Tibial artery (tissue), 4 donors: ENCODE results near the gene GALNT9.
"Not testable (repeated sequence)": the region's sequence is repeated elsewhere in the genome, so short reads cannot be mapped to it uniquely, and the experiment has no call there.

ENCODE experiments used
- DNase-seq, 2 donors: peaks; one replicate each; pipeline ENCODE4 v3.0.0-alpha.2; 2019
- H3K27ac ChIP-seq, 2 donors: fragments of 200-600 bp; sonication (generic) in 1 of 2; 1 replicate in 1 of 2; 2 replicates in 1 of 2; pipeline ENCODE4 v1.5.1; 2018 to 2019; ENCODE audit warnings: mild to moderate bottlenecking in 1 of 2
- H3K27me3 ChIP-seq, 2 donors: fragments of 200-600 bp; sonication (generic) in 1 of 2; one replicate each; pipeline versions ENCODE4 v1.5.1 to v1.6.0; 2016 to 2019
- H3K36me3 ChIP-seq, 3 donors: fragments of 200-600 bp; sonication (generic) in 2 of 3; one replicate each; pipeline ENCODE4 v1.5.1; 2016 to 2019; ENCODE audit warnings: mild to moderate bottlenecking in 2 of 3
- H3K4me1 ChIP-seq, 4 donors: fragments of 200-600 bp; sonication (generic) in 2 of 4; 1 replicate in 3 of 4; 2 replicates in 1 of 4; pipeline ENCODE4 v1.5.1; 2016 to 2019
- H3K4me3 ChIP-seq, 2 donors: fragments of 200-600 bp; sonication (generic) in 1 of 2; 1 replicate in 1 of 2; 2 replicates in 1 of 2; pipeline ENCODE4 v1.5.1; 2018 to 2019; ENCODE audit warnings: mild to moderate bottlenecking in 2 of 2
- H3K9me3 ChIP-seq, 3 donors: fragments of 200-600 bp; sonication (generic) in 1 of 3; one replicate each; pipeline ENCODE4 v1.5.1; 2016 to 2019
- intact Hi-C: fragments of 100-400 bp; cut with DNase I; formaldehyde crosslinking; loops from one replicate; pipeline ENCODE4 v1.15.0; 2023; ENCODE audit warnings: low total_unique reads
- TF ChIP-seq, protein P1 (sequence below), 2 experiments: fragments of 200-600 bp in 1 of 2; fragments of 450-650 bp in 1 of 2; IDR thresholded peaks; one replicate each; pipeline ENCODE4 v1.5.1; 2017 to 2019; ENCODE audit warnings: antibody characterized with exemption in 2 of 2, mild to moderate bottlenecking in 1 of 2, moderate library complexity in 1 of 2

GALNT9 gene

DNA sequence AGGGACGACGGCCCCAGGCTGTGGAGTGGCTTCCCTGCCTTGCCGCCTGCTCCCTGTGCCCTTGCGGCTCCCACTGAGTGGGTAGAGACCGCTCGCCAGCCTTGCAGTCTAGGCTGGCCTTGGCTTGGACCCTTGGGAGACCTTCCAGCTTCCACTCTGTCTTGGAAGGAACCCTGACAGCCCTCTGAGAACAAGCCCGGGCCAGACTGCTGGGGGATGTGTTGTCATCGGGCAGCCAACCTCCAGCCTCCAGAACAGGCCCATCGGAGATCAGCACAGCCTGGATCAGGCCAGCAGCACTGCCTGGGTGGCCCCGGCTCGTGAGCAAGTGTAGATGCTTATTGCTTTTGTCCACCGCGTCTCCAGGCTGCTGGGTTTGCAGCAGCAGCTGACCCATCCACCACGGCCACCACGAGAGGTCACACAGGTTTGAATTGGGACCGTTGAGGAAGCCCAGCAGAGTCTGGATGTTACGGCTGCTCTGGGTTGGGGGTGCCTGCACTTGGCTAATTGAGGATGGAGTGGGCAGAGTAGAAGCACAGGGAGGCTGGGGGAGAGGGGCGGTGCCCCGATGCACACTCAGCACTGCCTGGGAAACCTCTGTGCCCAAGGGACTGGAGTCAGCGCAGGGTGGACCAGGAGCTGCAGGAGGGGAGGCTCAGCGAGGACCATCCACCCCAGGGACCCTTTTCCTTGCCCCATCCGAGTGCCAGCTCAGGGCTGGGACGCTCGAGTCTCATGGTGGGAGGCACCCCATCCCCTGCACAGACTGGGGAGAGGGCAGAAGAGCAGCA is 129.7 kb downstream of the GALNT9 start:
- TF ChIP-seq, protein P1, sequence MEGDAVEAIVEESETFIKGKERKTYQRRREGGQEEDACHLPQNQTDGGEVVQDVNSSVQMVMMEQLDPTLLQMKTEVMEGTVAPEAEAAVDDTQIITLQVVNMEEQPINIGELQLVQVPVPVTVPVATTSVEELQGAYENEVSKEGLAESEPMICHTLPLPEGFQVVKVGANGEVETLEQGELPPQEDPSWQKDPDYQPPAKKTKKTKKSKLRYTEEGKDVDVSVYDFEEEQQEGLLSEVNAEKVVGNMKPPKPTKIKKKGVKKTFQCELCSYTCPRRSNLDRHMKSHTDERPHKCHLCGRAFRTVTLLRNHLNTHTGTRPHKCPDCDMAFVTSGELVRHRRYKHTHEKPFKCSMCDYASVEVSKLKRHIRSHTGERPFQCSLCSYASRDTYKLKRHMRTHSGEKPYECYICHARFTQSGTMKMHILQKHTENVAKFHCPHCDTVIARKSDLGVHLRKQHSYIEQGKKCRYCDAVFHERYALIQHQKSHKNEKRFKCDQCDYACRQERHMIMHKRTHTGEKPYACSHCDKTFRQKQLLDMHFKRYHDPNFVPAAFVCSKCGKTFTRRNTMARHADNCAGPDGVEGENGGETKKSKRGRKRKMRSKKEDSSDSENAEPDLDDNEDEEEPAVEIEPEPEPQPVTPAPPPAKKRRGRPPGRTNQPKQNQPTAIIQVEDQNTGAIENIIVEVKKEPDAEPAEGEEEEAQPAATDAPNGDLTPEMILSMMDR (IDR thresholded peaks at IDR 0.05): no peak
- Histone ChIP-seq H3K9me3 (no peaks in the 10 kb centered on the region), H3K27ac (no peak overlapping the region), H3K4me1 (peaks cover 0 to 10% (median 4%) of the 10 kb centered on the region in 4 donors), H3K36me3 (no peaks in the 10 kb centered on the region), H3K4me3 (no peak overlapping the region), H3K27me3 (peaks cover 0 to 93% of the 10 kb centered on the region in 2 donors)
- DNase-seq: no peak
- intact Hi-C loops: no loop called here

GRCh38 chr12:132199101-132199500 is 130.3 kb downstream of the GALNT9 start:
- Histone ChIP-seq H3K36me3 (no peaks in the 10 kb centered on the region), H3K4me1 (peaks cover 0 to 4% (median under 1%) of the 10 kb centered on the region in 4 donors), H3K9me3 (peaks cover 0 to 2% (median 0%) of the 10 kb centered on the region in 3 donors), H3K27me3 (peaks cover 0 to 89% of the 10 kb centered on the region in 2 donors), H3K27ac (no peak overlapping the region), H3K4me3 (no peak overlapping the region)
- intact Hi-C loops: no loop called here
- DNase-seq: no peak
- TF ChIP-seq, protein P1 (IDR thresholded peaks at IDR 0.05): no peak

GRCh38 chr12:132197581-132198354 is 131.6 kb downstream of the GALNT9 start:
- Histone ChIP-seq H3K27ac (no peak overlapping the region), H3K36me3 (no peaks in the 10 kb centered on the region), H3K9me3 (peaks cover 0 to 5% (median 0%) of the 10 kb centered on the region in 3 donors), H3K27me3 (peaks cover 0 to 80% of the 10 kb centered on the region in 2 donors), H3K4me1 (no peaks in the 10 kb centered on the region), H3K4me3 (no peak overlapping the region)
- DNase-seq: no peak
- intact Hi-C loops: no loop called here
- TF ChIP-seq, protein P1 (IDR thresholded peaks at IDR 0.05): no peak

GRCh38 chr12:132196873-132197390 is 132.5 kb downstream of the GALNT9 start:
- intact Hi-C loops: no loop called here
- peaks cover 0 to 5% (median 0%) of the 10 kb centered on the region in 3 donors for H3K9me3 ChIP-seq
- no peak overlapping the region for H3K27ac ChIP-seq
- no peak overlapping the region for H3K4me3 ChIP-seq
- no peaks in the 10 kb centered on the region for H3K36me3 ChIP-seq
- no peaks in the 10 kb centered on the region for H3K4me1 ChIP-seq
- TF ChIP-seq, protein P1 (IDR thresholded peaks at IDR 0.05): no peak
- H3K27me3 ChIP-seq: peaks cover 0 to 72% of the 10 kb centered on the region in 2 donors
- no peak for DNase-seq

DNA sequence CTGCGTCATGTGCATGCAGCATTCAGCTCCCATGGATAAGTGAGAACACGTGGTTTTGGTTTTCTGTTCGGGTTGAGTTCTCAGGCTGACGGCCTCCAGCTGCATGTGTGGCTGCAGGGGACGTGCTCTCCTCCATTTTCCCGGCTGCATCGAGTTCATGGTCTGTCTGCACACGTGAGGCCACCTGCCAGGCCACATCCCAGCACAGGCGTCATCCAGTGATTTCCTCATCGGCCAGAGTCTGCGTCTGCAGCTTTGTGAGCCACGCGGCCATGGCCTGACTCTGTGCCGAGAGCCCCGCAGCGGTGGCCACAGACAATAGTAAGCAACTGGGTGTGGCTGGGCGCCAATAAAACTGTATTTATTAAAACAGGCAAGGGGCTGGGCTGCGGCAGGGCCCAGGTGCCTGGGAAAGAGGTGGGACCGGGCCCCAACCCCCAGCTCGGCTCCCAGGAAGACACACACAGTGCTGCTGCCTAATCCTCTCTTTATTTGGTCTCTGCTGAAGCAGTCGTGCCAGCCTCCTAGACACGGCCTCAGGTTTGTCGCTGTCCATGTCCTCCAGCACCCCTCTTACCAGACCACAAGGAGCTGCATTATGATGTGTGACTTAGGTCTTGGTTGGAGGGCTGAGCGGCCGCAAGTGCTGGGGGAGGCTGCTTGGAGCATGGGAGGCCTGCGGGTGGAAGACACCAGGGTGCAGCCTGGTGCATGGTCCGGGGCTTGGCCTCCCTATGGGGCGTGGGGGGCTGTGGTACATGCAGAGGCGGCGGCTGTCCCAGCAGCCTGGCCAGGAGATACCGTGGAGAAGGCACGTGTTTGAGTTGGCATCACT is 133.1 kb downstream of the GALNT9 start:
- Histone ChIP-seq H3K4me3 (no peak overlapping the region), H3K27me3 (peaks cover 0 to 65% of the 10 kb centered on the region in 2 donors), H3K9me3 (peaks cover 0 to 5% (median 0%) of the 10 kb centered on the region in 3 donors), H3K36me3 (no peaks in the 10 kb centered on the region), H3K4me1 (no peaks in the 10 kb centered on the region), H3K27ac (no peak overlapping the region)
- TF ChIP-seq, protein P1 (IDR thresholded peaks at IDR 0.05): no peak
- intact Hi-C loops: no loop called here
- no peak for DNase-seq

DNA sequence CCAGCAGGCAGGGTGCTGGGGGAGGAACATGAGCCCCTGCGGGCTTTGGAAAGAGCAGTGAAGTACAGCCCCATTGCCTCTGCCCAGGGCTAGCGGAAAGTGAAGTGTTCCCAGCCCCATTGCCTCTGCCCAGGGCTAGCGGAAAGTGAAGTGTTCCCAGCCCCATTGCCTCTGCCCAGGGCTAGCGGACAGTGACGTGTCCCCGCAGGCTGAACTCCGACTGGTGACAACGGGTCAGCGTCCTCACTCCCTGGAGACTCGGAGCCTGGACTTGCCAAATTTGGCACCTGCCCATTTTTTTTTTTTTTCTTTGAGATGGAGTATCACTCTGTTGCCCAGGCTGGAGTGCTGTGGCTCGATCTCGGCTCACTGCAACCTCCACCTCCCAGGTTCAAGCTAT is 134.1 kb downstream of the GALNT9 start:
- H3K9me3 ChIP-seq, DNase-seq, intact Hi-C loops, H3K4me3 ChIP-seq, H3K36me3 ChIP-seq, H3K4me1 ChIP-seq, H3K27ac ChIP-seq: not testable (repeated sequence)
- H3K27me3 ChIP-seq: peaks cover 0 to 55% of the 10 kb centered on the region in 2 donors
